Spleen (tissue), 11 donors: ENCODE results near the gene PTPRG. TPM values are rescaled to one million over a fixed set of nuclear protein-coding genes. Genes with fewer than 3 reads are reported as not detected.

Experiments used
- DNase-seq: peaks from one replicate; pipeline ENCODE4 v3.0.0-alpha.2; 2020
- H3K27ac ChIP-seq, 8 donors: fragments of 200-600 bp; sonication (generic) in 7 of 8; 1 replicate in 4 of 8; 2 replicates in 4 of 8; pipeline versions ENCODE4 v1.5.0 to v1.8.0; 2016 to 2021; ENCODE audit warnings: inconsistent platforms in 4 of 8, mild to moderate bottlenecking in 4 of 8, moderate library complexity in 1 of 8
- H3K27me3 ChIP-seq, 7 donors: fragments of 200-600 bp; sonication (generic) in 6 of 7; replicated peaks in 1 of 7; 1 replicate in 4 of 7; 2 replicates in 3 of 7; pipeline versions ENCODE4 v1.5.0 to v1.8.0; 2016 to 2021; ENCODE audit warnings: inconsistent platforms in 3 of 7, mild to moderate bottlenecking in 1 of 7
- H3K36me3 ChIP-seq, 6 donors: fragments of 200-600 bp; sonication (generic) in 5 of 6; 1 replicate in 4 of 6; 2 replicates in 2 of 6; pipeline versions ENCODE4 v1.5.0 to v1.8.0; 2016 to 2021; ENCODE audit warnings: inconsistent platforms in 2 of 6
- H3K4me1 ChIP-seq, 6 donors: fragments of 200-600 bp; sonication (generic) in 5 of 6; 1 replicate in 3 of 6; 2 replicates in 3 of 6; pipeline versions ENCODE4 v1.5.0 to v1.8.0; 2016 to 2021; ENCODE audit warnings: inconsistent platforms in 3 of 6
- H3K4me3 ChIP-seq, 8 donors: fragments of 200-600 bp; sonication (generic) in 7 of 8; 1 replicate in 4 of 8; 2 replicates in 4 of 8; pipeline versions ENCODE4 v1.5.0 to v1.8.0; 2016 to 2021; ENCODE audit warnings: inconsistent platforms in 4 of 8, mild to moderate bottlenecking in 4 of 8, moderate library complexity in 2 of 8
- H3K9me3 ChIP-seq, 8 donors: fragments of 200-600 bp; sonication (generic) in 7 of 8; 1 replicate in 4 of 8; 2 replicates in 4 of 8; pipeline versions ENCODE4 v1.5.0 to v1.8.0; 2016 to 2021; ENCODE audit warnings: inconsistent platforms in 4 of 8
- CTCF ChIP-seq, 11 experiments: fragments of 200-600 bp in 7 of 11; fragments of 450-650 bp in 4 of 11; sonication (generic) in 4 of 11; IDR thresholded peaks in 8 of 11; conservative IDR thresholded peaks in 3 of 11; 1 replicate in 7 of 11; 2 replicates in 4 of 11; pipeline versions ENCODE4 v1.4.0 to v1.8.0; 2016 to 2021; ENCODE audit warnings: antibody characterized with exemption in 11 of 11, inconsistent platforms in 4 of 11, mild to moderate bottlenecking in 1 of 11
- POLR2A ChIP-seq, 3 donors: fragments of 450-650 bp; IDR thresholded peaks; one replicate each; pipeline ENCODE4 v1.5.1; 2017; ENCODE audit warnings: antibody characterized with exemption in 3 of 3, mild to moderate bottlenecking in 1 of 3
- POLR2AphosphoS5 ChIP-seq, 3 donors: sonication (generic); formaldehyde crosslinking; IDR thresholded peaks; one replicate each; pipeline ENCODE4 v1.5.1; 2017; ENCODE audit warnings: antibody characterized with exemption in 3 of 3
- WGBS, 5 donors: extraction: QIAGEN DNeasy Blood & Tissue Kit in 3 of 5; methylation state at CpG; one replicate each; pipeline versions ENCODE4 v1.1.5 to v1.1.7; 2013 to 2018; 5-methylcytosine and 5-hydroxymethylcytosine counted together
- intact Hi-C: fragments of 100-400 bp; cut with DNase I; formaldehyde crosslinking; loops from one replicate; pipeline ENCODE4 v1.15.0; 2023; ENCODE audit warnings: low total_unique reads
- polyA plus RNA-seq, 3 donors: library from polyadenylated mRNA; stranded (reverse); fragments of 200-250 nt; gene quantifications; one replicate each; pipeline ENCODE4 v1.2.1, GENCODE V29; 2013
- total RNA-seq, 7 donors: library from RNA; depleted of rRNA in 3 of 7; stranded (reverse); fragments of >200 nt in 3 of 7; fragmentation: NEBNext Ultra II Directional in 4 of 7; extraction: Animal tissue kit (Norgen Biotek cat#: 25700) in 4 of 7; gene quantifications; one replicate each; pipeline versions ENCODE4 v1.1.0 to v1.2.1, GENCODE V29; 2016 to 2021
- donor health status: healthy with polysubstance abuse.
- donor health status: DM: no; HTN: no; CAD: no; lungs with moderate emphysema.
- donor health status: DM: no; HTN: no; CAD: no.
- donor health status: Bipolar disorder and iron deficiency.
- donor health status: healthy.
- donor health status: DM: no; HTN: no; CAD: no.
- donor health status: DM: yes; HTN: yes; CAD: no.

PTPRG gene
- total and polyA plus RNA-seq, 10 donors: 0.89 to 77.0 (median 34.5) TPM

DNA sequence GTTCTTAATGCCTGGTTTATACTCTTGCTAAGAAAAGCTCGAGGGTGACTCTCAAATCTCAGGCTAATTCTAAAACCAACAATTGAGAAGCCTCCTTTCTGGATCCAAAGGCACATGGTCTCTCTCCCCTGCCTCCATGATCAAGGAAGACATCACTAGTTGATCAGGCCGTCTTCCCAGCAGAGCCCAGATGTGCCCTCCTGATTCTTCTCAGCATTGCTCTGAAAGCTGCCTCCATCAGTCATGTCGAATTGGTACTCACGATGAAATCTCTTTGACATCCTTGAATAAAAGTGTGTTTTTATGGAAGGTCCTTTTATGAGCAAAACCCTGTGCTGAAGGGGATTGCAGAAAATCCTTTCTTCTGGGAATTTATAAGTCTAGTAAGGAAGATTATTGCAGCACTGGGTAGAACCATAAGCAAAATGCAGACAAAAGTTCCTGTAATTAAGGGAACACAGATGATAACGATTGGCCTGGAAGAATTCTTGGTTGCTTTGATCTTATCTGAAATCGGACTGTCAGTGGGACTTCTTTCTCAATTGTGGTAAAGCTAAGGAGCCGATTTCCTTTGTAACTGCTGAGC, 345.9 kb downstream of the PTPRG start:
- DNase-seq: no peak
- Histone ChIP-seq H3K27ac (no peak overlapping the region), H3K9me3 (no peaks in the 10 kb centered on the region), H3K27me3 (no peaks in the 10 kb centered on the region), H3K36me3 (no peaks in the 10 kb centered on the region), H3K4me3 (no peak overlapping the region), H3K4me1 (peaks cover 0 to 9% (median 0%) of the 10 kb centered on the region in 6 donors)
- no peak for TF ChIP-seq POLR2A (IDR thresholded peaks at IDR 0.05)
- no peak for TF ChIP-seq CTCF (IDR thresholded peaks at IDR 0.05 in 8 of 11, conservative IDR thresholded peaks at IDR 0.05 in 3 of 11)
- TF ChIP-seq POLR2AphosphoS5 (IDR thresholded peaks at IDR 0.05): no peak
- WGBS, 5 donors: 84 to 91% (median 87%) methylated on average over 7 of the region's 7 CpGs
- intact Hi-C loops: no loop called here

DNA sequence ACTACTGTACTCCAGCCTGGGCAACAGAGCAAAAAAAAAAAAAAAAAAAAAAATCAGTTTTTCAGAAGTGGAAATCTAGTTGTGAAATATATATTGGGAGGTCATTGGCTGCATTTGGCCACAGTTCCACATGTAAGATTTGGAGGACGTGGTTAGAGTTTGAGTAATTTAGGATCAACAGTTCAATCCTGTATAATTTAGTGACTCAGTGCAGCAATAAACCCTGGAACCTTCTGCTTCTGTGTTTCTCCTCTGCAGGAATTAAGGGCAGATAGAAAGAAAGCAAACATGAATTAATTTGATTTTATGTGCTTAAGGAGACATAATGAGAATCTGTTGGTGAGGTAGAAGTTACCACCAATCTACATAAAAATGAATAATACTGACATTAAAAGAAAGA, 347.0 kb downstream of the PTPRG start:
- WGBS, 5 donors: 62 to 88% (median 68%) methylated on average over 1 of the region's 1 CpG
- intact Hi-C loops: no loop called here
- Histone ChIP-seq H3K36me3 (no peaks in the 10 kb centered on the region), H3K27me3 (no peaks in the 10 kb centered on the region), H3K9me3 (no peaks in the 10 kb centered on the region), H3K27ac (no peak overlapping the region), H3K4me1 (peaks cover 0 to 9% (median 0%) of the 10 kb centered on the region in 6 donors), H3K4me3 (no peak overlapping the region)
- TF ChIP-seq POLR2AphosphoS5 (IDR thresholded peaks at IDR 0.05) (no peak), POLR2A (IDR thresholded peaks at IDR 0.05) (no peak), CTCF (IDR thresholded peaks at IDR 0.05 in 8 of 11, conservative IDR thresholded peaks at IDR 0.05 in 3 of 11) (no peak)
- DNase-seq: no peak

GRCh38 chr3:61910732-61911131, 349.4 kb downstream of the PTPRG start:
- Histone ChIP-seq H3K4me3 (no peak overlapping the region), H3K27me3 (no peaks in the 10 kb centered on the region), H3K9me3 (no peaks in the 10 kb centered on the region), H3K4me1 (no peaks in the 10 kb centered on the region), H3K36me3 (no peaks in the 10 kb centered on the region), H3K27ac (no peak overlapping the region)
- DNase-seq: no peak
- 66 to 82% (median 71%) methylated on average over 3 of the region's 3 CpGs for WGBS, 5 donors
- TF ChIP-seq POLR2A (IDR thresholded peaks at IDR 0.05) (no peak), CTCF (IDR thresholded peaks at IDR 0.05 in 8 of 11, conservative IDR thresholded peaks at IDR 0.05 in 3 of 11) (no peak), POLR2AphosphoS5 (IDR thresholded peaks at IDR 0.05) (no peak)
- intact Hi-C loops: no loop called here

GRCh38 chr3:61912158-61912557, 350.8 kb downstream of the PTPRG start:
- Histone ChIP-seq H3K4me3 (no peak overlapping the region), H3K36me3 (no peaks in the 10 kb centered on the region), H3K9me3 (no peaks in the 10 kb centered on the region), H3K27ac (no peak overlapping the region), H3K27me3 (no peaks in the 10 kb centered on the region), H3K4me1 (no peaks in the 10 kb centered on the region)
- intact Hi-C loops: no loop called here
- WGBS, 5 donors: 94 to 98% (median 98%) methylated on average over 1 of the region's 1 CpG
- TF ChIP-seq POLR2A (IDR thresholded peaks at IDR 0.05) (no peak), POLR2AphosphoS5 (IDR thresholded peaks at IDR 0.05) (no peak), CTCF (IDR thresholded peaks at IDR 0.05 in 8 of 11, conservative IDR thresholded peaks at IDR 0.05 in 3 of 11) (no peak)
- no peak for DNase-seq
